GM23338 (cell line): ENCODE results near the gene KCNN3. TPM values are rescaled to one million over a fixed set of nuclear protein-coding genes. Genes with fewer than 3 reads are reported as not detected.
A peak's percentile ranks its signal among the peaks of the same experiment; 100 is the strongest.

Experiments
- ATAC-seq: fragments of 200-7000 bp; cut with Tn5 transposase; 3 replicates; pipeline ENCODE4 v1.9.1; 2020
- DNase-seq: peaks from one replicate; pipeline ENCODE4 v3.0.0-alpha.2; 2015; ENCODE audit warnings: low spot score
- H2AFZ ChIP-seq: fragments of 200-600 bp; sonication (generic); 2 replicates; pipeline ENCODE4 v1.8.0; 2016; ENCODE audit warnings: antibody characterized with exemption, mild to moderate bottlenecking, moderate library complexity
- H3F3A ChIP-seq: fragments of 200-600 bp; sonication (generic); replicated peaks from 2 replicates; pipeline ENCODE4 v1.8.0; 2017; ENCODE audit warnings: antibody characterized with exemption, mixed run types, low read depth
- H3K27ac ChIP-seq: fragments of 200-600 bp; sonication (generic); 2 replicates; pipeline ENCODE4 v1.6.1; 2016; ENCODE audit warnings: low read depth
- H3K27me3 ChIP-seq: fragments of 200-600 bp; sonication (generic); 2 replicates; pipeline ENCODE4 v1.8.0; 2016; ENCODE audit warnings: mild to moderate bottlenecking, mixed run types, moderate library complexity; ENCODE audit not compliant: insufficient read depth
- H3K36me3 ChIP-seq: fragments of 200-600 bp; sonication (generic); 2 replicates; pipeline ENCODE4 v1.8.0; 2016; ENCODE audit warnings: mild to moderate bottlenecking; ENCODE audit not compliant: insufficient read depth
- H3K4me1 ChIP-seq: fragments of 200-600 bp; sonication (generic); 2 replicates; pipeline ENCODE4 v1.8.0; 2016; ENCODE audit warnings: mild to moderate bottlenecking, moderate library complexity; ENCODE audit not compliant: insufficient read depth
- H3K4me2 ChIP-seq: fragments of 200-600 bp; sonication (generic); 2 replicates; pipeline ENCODE4 v1.7.1; 2017; ENCODE audit warnings: mixed run types
- H3K4me3 ChIP-seq: fragments of 200-600 bp; sonication (generic); 2 replicates; pipeline ENCODE4 v1.6.1; 2016; ENCODE audit warnings: mixed run types
- H3K79me2 ChIP-seq: fragments of 200-600 bp; sonication (generic); replicated peaks from 2 replicates; pipeline ENCODE4 v1.8.0; 2017; ENCODE audit warnings: mild to moderate bottlenecking; ENCODE audit not compliant: insufficient read depth
- H3K9me2 ChIP-seq: fragments of 200-600 bp; sonication (generic); 2 replicates; pipeline ENCODE4 v1.8.0; 2017; ENCODE audit not compliant: insufficient read depth
- H4K20me1 ChIP-seq: fragments of 200-600 bp; sonication (generic); replicated peaks from 2 replicates; pipeline ENCODE4 v1.8.0; 2017; ENCODE audit warnings: mild to moderate bottlenecking; ENCODE audit not compliant: insufficient read depth
- H3K27ac Mint-ChIP-seq: 2 replicates; pipeline ENCODE4 v1.8.0; 2020; ENCODE audit warnings: inconsistent platforms, mild to moderate bottlenecking, moderate library complexity, mixed read lengths
- H3K27me3 Mint-ChIP-seq: 3 replicates; pipeline ENCODE4 v1.8.0; 2022; ENCODE audit warnings: low read depth, mild to moderate bottlenecking, moderate library complexity, mixed read lengths, inconsistent platforms; ENCODE audit not compliant: insufficient read depth, poor library complexity
- H3K36me3 Mint-ChIP-seq: 3 replicates; pipeline ENCODE4 v1.8.0; 2021; ENCODE audit warnings: low read depth, mild to moderate bottlenecking, inconsistent platforms, moderate library complexity, mixed read lengths
- H3K4me1 Mint-ChIP-seq: 3 replicates; pipeline ENCODE4 v1.8.0; 2020; ENCODE audit warnings: mild to moderate bottlenecking, inconsistent platforms, mixed read lengths
- H3K4me3 Mint-ChIP-seq: 3 replicates; pipeline ENCODE4 v1.8.0; 2021; ENCODE audit warnings: moderate library complexity, mild to moderate bottlenecking, inconsistent platforms, mixed read lengths
- H3K9me3 Mint-ChIP-seq: 3 replicates; pipeline ENCODE4 v1.8.0; 2020; ENCODE audit warnings: moderate library complexity, mild to moderate bottlenecking, inconsistent platforms, mixed read lengths
- CREB1 ChIP-seq: fragments of 250-450 bp; sonication (Bioruptor Pico); IDR thresholded peaks from 2 replicates; pipeline ENCODE4 v1.5.0; 2020; ENCODE audit warnings: low read depth, mild to moderate bottlenecking, moderate library complexity
- CTCF ChIP-seq, 2 experiments: fragments of 200-600 bp in 1 of 2; sonication (generic) in 1 of 2; conservative IDR thresholded peaks; 2 replicates each; pipeline versions ENCODE4 v1.5.1 to v1.6.1; 2016 to 2017; ENCODE audit warnings: antibody characterized with exemption in 2 of 2, low read depth in 2 of 2, mild to moderate bottlenecking in 2 of 2, moderate library complexity in 1 of 2
- ETS1 ChIP-seq: IDR thresholded peaks from 2 replicates; pipeline ENCODE4 v1.6.1; 2016; ENCODE audit warnings: antibody characterized with exemption
- EZH2phosphoT487 ChIP-seq: fragments of 200-600 bp; sonication (generic); IDR thresholded peaks from one replicate; pipeline ENCODE4 v1.8.1; 2018; ENCODE audit warnings: antibody characterized with exemption; ENCODE audit not compliant: unreplicated experiment
- JUNB ChIP-seq: IDR thresholded peaks from one replicate; pipeline ENCODE4 v1.6.1; 2016; ENCODE audit warnings: antibody characterized with exemption; ENCODE audit not compliant: unreplicated experiment
- NANOG ChIP-seq: IDR thresholded peaks from 2 replicates; pipeline ENCODE4 v1.6.1; 2016; ENCODE audit warnings: antibody characterized with exemption, borderline replicate concordance
- REST ChIP-seq: IDR thresholded peaks from one replicate; pipeline ENCODE4 v1.6.1; 2018; ENCODE audit warnings: antibody characterized with exemption; ENCODE audit not compliant: unreplicated experiment
- STAT1 ChIP-seq: IDR thresholded peaks from one replicate; pipeline ENCODE4 v1.6.1; 2016; ENCODE audit warnings: antibody characterized with exemption; ENCODE audit not compliant: unreplicated experiment
- ZNF114 ChIP-seq: fragments of 250-450 bp; sonication (Bioruptor Pico); IDR thresholded peaks from 2 replicates; pipeline ENCODE4 v1.5.0; 2020; ENCODE audit warnings: mild to moderate bottlenecking, moderate library complexity
- ZNF331 ChIP-seq: fragments of 250-450 bp; sonication (Bioruptor Pico); IDR thresholded peaks from 2 replicates; pipeline ENCODE4 v1.5.0; 2020; ENCODE audit warnings: low read depth, mild to moderate bottlenecking, moderate library complexity
- ZNF462 ChIP-seq: fragments of 250-450 bp; sonication (Bioruptor Pico); IDR thresholded peaks from 2 replicates; pipeline ENCODE4 v1.5.0; 2020; ENCODE audit warnings: mild to moderate bottlenecking, moderate library complexity
- polyA plus RNA-seq: library from polyadenylated mRNA; unstranded; fragments of >200 nt; fragmentation: Nextera tagmentation; extraction: Ambion mirVana; gene quantifications from 2 replicates; pipeline ENCODE4 v1.2.1, GENCODE V29; 2016
- total RNA-seq: library from RNA; depleted of rRNA; stranded (reverse); fragments of >200 nt; shearing (Covaris generic); gene quantifications from 2 replicates; pipeline ENCODE4 v1.2.3, GENCODE V29; 2014

Gene KCNN3
- total and polyA plus RNA-seq, 2 experiments from 2014 or later: 1.9 to 3.0 TPM

GRCh38 chr1:154711416-154711815 lies 158.7 kb downstream of the KCNN3 start (continued):
- no peak for TF ChIP-seq ZNF331 (CRISPR knock-in tag)

GRCh38 chr1:154710106-154710505 lies 160.0 kb downstream of the KCNN3 start:
- DNase-seq (no peak), ATAC-seq (peak; percentile 39; the same call in 2 of the 3 replicates)
- no peaks in the 10 kb centered on the region for H4K20me1 ChIP-seq
- no peaks in the 10 kb centered on the region for H3K27me3 ChIP-seq
- no peak overlapping the region for H2AFZ ChIP-seq
- H3K36me3 Mint-ChIP-seq: no peaks in the 10 kb centered on the region
- no peak overlapping the region for H3K27ac ChIP-seq
- peaks cover 5% of the 10 kb centered on the region; the same call in 2 of the 3 replicates for H3K4me1 Mint-ChIP-seq
- no peak overlapping the region for H3K4me2 ChIP-seq
- no peaks in the 10 kb centered on the region for H3K79me2 ChIP-seq
- no peaks in the 10 kb centered on the region for H3F3A ChIP-seq
- no peaks in the 10 kb centered on the region for H3K4me1 ChIP-seq
- no peaks in the 10 kb centered on the region for H3K36me3 ChIP-seq
- H3K9me2 ChIP-seq: no peaks in the 10 kb centered on the region
- no peaks in the 10 kb centered on the region for H3K9me3 Mint-ChIP-seq
- no peak overlapping the region for H3K4me3 ChIP-seq
- TF ChIP-seq CTCF (conservative IDR thresholded peaks at IDR 0.05; ENCODE audit: low read depth in 2 of 2) (no peak), NANOG (no peak), EZH2phosphoT487 (no peak), ZNF114 (CRISPR knock-in tag) (no peak), ETS1 (no peak), REST (no peak), ZNF462 (no peak), JUNB (no peak), STAT1 (no peak), ZNF331 (CRISPR knock-in tag) (no peak), CREB1 (CRISPR knock-in tag) (no peak)
- no peak overlapping the region for H3K4me3 Mint-ChIP-seq
- H3K27me3 Mint-ChIP-seq: no peaks in the 10 kb centered on the region
- no peak overlapping the region for H3K27ac Mint-ChIP-seq
